ENCODE results near the gene NFKB1.

DNA sequence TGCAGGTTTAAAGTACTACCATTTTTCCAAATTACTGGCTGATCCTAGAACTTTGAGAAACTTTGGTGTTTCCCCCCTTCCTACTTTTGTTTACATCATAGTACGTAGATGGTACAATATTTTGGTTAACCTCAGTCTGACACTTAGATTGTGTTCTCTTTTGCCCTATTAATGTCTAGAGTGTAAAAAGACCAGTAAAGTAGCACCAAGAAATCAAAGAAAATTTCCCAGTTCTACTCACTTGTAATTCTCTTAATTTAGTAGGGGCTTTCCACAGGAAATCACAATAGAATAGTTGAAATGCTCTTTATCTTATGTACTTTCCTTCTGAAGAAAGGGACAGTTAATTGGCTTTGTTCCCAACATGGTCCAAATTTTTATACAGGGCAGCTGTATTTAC is 51.6 kb downstream of the NFKB1 start:
- TF ChIP-seq POLR2A (IDR thresholded peaks at IDR 0.05) (no peak), POLR2AphosphoS5 (IDR thresholded peaks at IDR 0.05) (no peak)
- TF ChIP-seq, protein P1, sequence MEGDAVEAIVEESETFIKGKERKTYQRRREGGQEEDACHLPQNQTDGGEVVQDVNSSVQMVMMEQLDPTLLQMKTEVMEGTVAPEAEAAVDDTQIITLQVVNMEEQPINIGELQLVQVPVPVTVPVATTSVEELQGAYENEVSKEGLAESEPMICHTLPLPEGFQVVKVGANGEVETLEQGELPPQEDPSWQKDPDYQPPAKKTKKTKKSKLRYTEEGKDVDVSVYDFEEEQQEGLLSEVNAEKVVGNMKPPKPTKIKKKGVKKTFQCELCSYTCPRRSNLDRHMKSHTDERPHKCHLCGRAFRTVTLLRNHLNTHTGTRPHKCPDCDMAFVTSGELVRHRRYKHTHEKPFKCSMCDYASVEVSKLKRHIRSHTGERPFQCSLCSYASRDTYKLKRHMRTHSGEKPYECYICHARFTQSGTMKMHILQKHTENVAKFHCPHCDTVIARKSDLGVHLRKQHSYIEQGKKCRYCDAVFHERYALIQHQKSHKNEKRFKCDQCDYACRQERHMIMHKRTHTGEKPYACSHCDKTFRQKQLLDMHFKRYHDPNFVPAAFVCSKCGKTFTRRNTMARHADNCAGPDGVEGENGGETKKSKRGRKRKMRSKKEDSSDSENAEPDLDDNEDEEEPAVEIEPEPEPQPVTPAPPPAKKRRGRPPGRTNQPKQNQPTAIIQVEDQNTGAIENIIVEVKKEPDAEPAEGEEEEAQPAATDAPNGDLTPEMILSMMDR (IDR thresholded peaks at IDR 0.05) = no peak
